Stimulated activated CD4-positive, alpha-beta T cell treated with anti-CD3 and anti-CD28 coated beads, Interleukin-1b, Interleukin-23, amount 100 ng/mL, for 48 hours (primary cell): Measurements from ENCODE around the gene MRPL49.
"Not testable (repeated sequence)": the region's sequence is repeated elsewhere in the genome, so short reads cannot be mapped to it uniquely, and the experiment has no call there.

ENCODE experiments used
- DNase-seq: peaks from one replicate; pipeline ENCODE4 v3.0.0-alpha.2; 2020

The MRPL49 gene

GRCh38 chr11:65172600-65172999 is 50.5 kb downstream of the MRPL49 start:
- DNase-seq, result no peak

GRCh38 chr11:65174571-65175010 is 52.5 kb downstream of the MRPL49 start:
- not testable (repeated sequence) for DNase-seq
